ENCODE measurements around the gene SDK2. TPM values are rescaled to one million over a fixed set of nuclear protein-coding genes. Genes with fewer than 3 reads are reported as not detected.

Gene SDK2
- total and polyA plus RNA-seq, 2 experiments from 2014 or later = 0.59 to 1.2 TPM

GRCh38 chr17:73628642-73629552 lies 15.3 kb downstream of the SDK2 start:
- no peak for TF ChIP-seq EZH2phosphoT487 (IDR thresholded peaks at IDR 0.05; ENCODE audit: low read depth, severe bottlenecking, unreplicated experiment)
- TF ChIP-seq EZH2 (IDR thresholded peaks at IDR 0.05; ENCODE audit: borderline replicate concordance) = no peak
- TF ChIP-seq CTCF (IDR thresholded peaks at IDR 0.05; ENCODE audit: poor library complexity) = no peak
- H3K4me1 ChIP-seq (ENCODE audit: insufficient read depth) = peaks cover 3% of the 10 kb centered on the region
- peak; percentile 32 for DNase-seq (ENCODE audit: low spot score)
- H3K9me2 ChIP-seq (replicated peaks; ENCODE audit: insufficient read depth) = no peaks in the 10 kb centered on the region
- H3K36me3 ChIP-seq (replicated peaks; ENCODE audit: insufficient read depth, low read depth) = no peaks in the 10 kb centered on the region
- no peaks in the 10 kb centered on the region for H3K9me3 ChIP-seq (ENCODE audit: low read depth)
- no peaks in the 10 kb centered on the region for H3K79me2 ChIP-seq
- no peak overlapping the region for H3K27ac ChIP-seq
- no peak overlapping the region for H3K4me3 ChIP-seq
- no peaks in the 10 kb centered on the region for H4K20me1 ChIP-seq (ENCODE audit: insufficient read depth, poor library complexity, severe bottlenecking)
- H3K4me2 ChIP-seq = no peak overlapping the region
- 77% methylated on average over 13 of the region's 13 CpGs for WGBS (ENCODE audit: low lambda C conversion rate, missing lambda C conversion rate)
- H2AFZ ChIP-seq = no peak overlapping the region
- no peaks in the 10 kb centered on the region for H3K27me3 ChIP-seq

GRCh38 chr17:73625991-73626673 lies 18.1 kb downstream of the SDK2 start:
- Histone ChIP-seq H2AFZ (no peak overlapping the region), H3K4me3 (no peak overlapping the region), H3K4me1 (ENCODE audit: insufficient read depth) (peaks cover 7% of the 10 kb centered on the region), H3K9me3 (ENCODE audit: low read depth) (no peaks in the 10 kb centered on the region), H3K4me2 (no peak overlapping the region), H3K27ac (no peak overlapping the region), H4K20me1 (ENCODE audit: insufficient read depth, poor library complexity, severe bottlenecking) (no peaks in the 10 kb centered on the region), H3K36me3 (replicated peaks; ENCODE audit: insufficient read depth, low read depth) (no peaks in the 10 kb centered on the region), H3K79me2 (no peaks in the 10 kb centered on the region), H3K9me2 (replicated peaks; ENCODE audit: insufficient read depth) (no peaks in the 10 kb centered on the region), H3K27me3 (no peaks in the 10 kb centered on the region)
- TF ChIP-seq CTCF (IDR thresholded peaks at IDR 0.05; ENCODE audit: poor library complexity) (no peak), EZH2phosphoT487 (IDR thresholded peaks at IDR 0.05; ENCODE audit: low read depth, severe bottlenecking, unreplicated experiment) (no peak), EZH2 (IDR thresholded peaks at IDR 0.05; ENCODE audit: borderline replicate concordance) (no peak)
- DNase-seq (ENCODE audit: low spot score) = peak; percentile 31
- WGBS (ENCODE audit: low lambda C conversion rate, missing lambda C conversion rate) = 92% methylated on average over 12 of the region's 12 CpGs

GRCh38 chr17:73625006-73625405 lies 19.2 kb downstream of the SDK2 start:
- TF ChIP-seq EZH2phosphoT487 (IDR thresholded peaks at IDR 0.05; ENCODE audit: low read depth, severe bottlenecking, unreplicated experiment) = no peak
- TF ChIP-seq EZH2 (IDR thresholded peaks at IDR 0.05; ENCODE audit: borderline replicate concordance) = no peak
- no peaks in the 10 kb centered on the region for H3K27me3 ChIP-seq
- H3K4me3 ChIP-seq = no peak overlapping the region
- H3K9me3 ChIP-seq (ENCODE audit: low read depth) = no peaks in the 10 kb centered on the region
- peaks cover 7% of the 10 kb centered on the region for H3K4me1 ChIP-seq (ENCODE audit: insufficient read depth)
- no peaks in the 10 kb centered on the region for H4K20me1 ChIP-seq (ENCODE audit: insufficient read depth, poor library complexity, severe bottlenecking)
- H3K79me2 ChIP-seq = no peaks in the 10 kb centered on the region
- DNase-seq (ENCODE audit: low spot score) = no peak
- H3K4me2 ChIP-seq = no peak overlapping the region
- WGBS (ENCODE audit: low lambda C conversion rate, missing lambda C conversion rate) = 81% methylated on average over 7 of the region's 7 CpGs
- H3K9me2 ChIP-seq (replicated peaks; ENCODE audit: insufficient read depth) = no peaks in the 10 kb centered on the region
- H3K36me3 ChIP-seq (replicated peaks; ENCODE audit: insufficient read depth, low read depth) = no peaks in the 10 kb centered on the region
- no peak overlapping the region for H2AFZ ChIP-seq
- H3K27ac ChIP-seq = no peak overlapping the region

Measured in hepatocyte (in vitro differentiated cells).